ENCODE measurements around the gene NFAT5.

NFAT5 gene

DNA sequence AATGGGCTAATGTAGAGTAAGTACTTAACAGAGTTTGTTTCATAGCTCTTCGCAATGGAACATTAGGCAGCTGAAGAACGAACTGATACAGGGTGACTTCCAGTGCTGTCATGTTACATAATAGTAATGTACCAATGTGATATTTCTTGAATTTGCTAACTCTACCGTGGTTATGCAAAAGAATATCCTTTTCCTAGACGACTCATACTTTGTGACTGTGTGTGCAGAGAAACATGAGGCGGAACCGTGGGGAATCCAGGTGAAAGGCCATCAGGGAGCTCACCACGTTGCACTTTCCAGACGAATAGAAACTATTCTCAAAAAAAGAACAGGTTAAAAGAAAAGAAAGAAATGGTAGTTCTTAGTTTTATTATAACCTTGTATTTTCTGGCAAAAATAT, 175.8 kb downstream of the NFAT5 start:
- no peak for DNase-seq (ENCODE audit: low spot score)

DNA sequence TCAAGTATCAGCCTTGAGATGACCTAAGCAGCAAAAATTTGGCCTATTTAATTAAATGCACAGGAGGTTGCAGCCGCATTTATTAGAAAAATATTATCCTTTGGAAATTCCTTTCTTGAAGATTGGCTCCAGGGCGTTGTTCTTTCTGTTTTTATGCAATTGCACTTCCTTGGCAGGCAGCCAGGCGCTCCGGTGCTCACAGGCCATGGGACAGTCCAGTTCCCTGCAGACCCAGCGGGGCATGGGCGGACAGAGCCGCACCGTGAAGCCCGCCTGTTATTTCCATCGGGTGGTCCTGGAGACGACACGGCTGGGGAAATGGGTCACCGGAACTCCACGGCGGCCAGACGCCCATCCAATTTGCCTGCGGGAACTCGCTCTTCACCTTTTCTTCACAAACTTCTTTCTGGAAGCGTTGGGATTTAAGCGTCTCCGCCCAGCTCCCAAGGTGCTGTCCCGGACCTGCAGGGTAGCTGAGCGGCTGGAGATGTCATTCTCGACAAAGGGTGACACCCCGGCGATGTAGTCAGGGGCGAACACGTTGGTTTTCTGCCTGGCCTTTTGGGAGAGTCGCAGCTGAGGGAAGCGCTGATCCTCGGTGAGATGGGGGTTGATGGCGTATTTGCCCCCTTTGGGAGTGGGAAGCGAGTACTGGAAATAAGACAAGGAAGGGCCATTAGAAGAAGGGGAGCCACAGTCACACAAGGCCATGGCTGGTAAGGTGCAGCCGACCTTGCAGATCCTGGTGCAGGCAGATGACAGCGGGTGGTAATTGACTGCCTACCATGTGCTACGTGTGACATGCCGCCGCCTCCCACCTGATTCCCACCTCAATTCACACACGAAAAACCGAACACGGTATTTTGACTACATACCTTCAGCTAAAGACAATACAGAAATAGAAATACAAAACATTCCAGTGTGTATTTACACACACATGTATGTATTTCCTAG, 176.5 kb downstream of the NFAT5 start:
- no peak for DNase-seq (ENCODE audit: low spot score)

DNA sequence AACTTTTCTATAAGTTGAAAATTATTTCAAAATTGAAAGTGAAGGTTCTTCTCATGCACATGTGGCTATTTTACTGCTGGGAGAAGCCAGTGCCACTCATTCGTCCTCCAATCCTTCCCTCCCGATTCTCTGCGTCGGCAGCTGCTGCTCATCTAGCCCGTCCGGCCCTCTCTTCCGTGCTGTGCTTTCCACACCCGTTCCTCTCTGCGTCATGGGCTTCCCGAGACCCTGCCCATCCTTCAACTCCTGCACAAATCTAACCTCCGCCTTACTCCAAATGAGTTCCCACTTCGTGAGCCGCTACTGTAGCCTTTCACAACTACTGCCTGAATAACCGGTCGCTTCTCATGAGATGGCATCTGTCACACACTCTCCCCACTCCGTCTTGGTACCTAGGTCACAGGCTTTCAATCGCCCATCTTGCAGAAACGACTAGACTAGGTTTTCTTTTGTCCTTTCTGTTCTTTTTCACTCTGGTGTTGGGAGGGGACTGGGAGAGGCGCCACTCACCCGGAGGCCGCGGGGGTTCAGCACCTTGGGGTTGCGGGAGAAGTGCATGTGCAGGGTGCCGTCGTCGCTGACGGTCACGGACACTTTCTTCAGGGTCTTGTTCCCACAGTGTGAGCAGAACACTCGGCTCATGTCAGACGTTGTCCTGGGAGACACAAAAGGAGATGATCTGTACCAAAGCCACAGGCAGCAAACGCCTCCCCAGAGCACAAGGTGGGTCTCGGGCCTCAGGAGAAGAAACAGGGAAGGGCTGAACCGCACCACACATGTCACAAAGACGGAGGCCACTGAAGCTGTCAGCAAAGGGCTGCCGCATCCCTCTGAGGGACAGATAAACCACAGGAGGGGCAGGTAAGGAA, 178.8 kb downstream of the NFAT5 start:
- no peak for DNase-seq (ENCODE audit: low spot score)

DNA sequence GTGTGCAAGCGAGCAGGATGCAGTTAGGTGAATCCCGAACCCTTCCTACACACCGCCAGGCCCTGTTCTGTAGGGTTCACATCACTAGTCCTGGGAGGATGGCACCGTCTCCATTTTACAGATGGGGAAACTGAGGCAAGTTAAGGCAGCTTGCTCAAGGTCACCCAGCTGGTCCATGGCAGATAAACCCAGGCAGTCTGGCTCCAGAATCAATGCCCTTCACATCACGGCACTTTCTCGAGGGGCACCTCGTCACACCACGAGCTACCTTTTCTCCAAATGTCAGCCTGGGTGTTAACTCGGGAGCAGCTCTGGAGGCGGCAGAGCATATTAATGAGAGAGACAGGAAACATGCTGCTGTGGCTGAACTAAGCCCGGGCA, 179.5 kb downstream of the NFAT5 start:
- no peak for DNase-seq (ENCODE audit: low spot score)

DNA sequence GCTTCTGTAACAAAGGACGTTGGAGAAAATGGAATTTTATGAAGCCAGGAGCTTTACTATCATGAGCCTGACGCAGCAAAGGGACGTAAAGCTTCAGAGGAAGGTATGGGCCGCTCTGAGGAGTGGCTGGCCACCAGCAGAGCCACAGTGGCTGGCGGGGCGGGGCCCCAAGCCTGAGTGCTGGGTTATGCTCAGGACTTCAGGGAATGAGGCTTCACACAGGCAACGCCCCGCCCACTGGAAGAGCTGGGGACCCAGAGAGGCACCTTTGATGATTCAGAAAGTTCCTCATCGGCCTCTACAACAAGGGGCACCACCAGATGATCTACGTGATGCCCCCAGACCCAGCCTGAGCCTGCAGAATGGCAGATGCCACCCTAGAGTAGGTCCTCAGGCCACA, 180.2 kb downstream of the NFAT5 start:
- no peak for DNase-seq (ENCODE audit: low spot score)

DNA sequence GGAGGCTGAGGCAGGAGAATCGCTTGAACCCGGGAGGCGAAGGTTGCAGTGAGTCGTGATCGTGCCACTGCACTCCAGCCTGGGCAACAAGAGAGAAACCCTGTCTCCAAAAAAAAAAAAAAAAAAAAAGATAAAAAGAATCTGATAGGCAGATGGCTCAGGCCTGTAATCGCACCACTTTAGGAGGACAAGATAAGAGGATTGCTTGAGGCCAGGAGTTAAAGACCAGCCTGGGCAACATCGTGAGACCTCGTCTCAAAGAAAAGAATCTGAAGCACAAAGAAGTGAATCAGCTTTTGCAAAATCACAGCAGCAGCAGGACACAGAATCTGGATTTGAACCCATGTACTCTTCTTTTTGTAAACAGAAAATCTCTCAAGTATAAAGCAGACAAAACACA, 181.3 kb downstream of the NFAT5 start:
- no peak for DNase-seq (ENCODE audit: low spot score)

DNA sequence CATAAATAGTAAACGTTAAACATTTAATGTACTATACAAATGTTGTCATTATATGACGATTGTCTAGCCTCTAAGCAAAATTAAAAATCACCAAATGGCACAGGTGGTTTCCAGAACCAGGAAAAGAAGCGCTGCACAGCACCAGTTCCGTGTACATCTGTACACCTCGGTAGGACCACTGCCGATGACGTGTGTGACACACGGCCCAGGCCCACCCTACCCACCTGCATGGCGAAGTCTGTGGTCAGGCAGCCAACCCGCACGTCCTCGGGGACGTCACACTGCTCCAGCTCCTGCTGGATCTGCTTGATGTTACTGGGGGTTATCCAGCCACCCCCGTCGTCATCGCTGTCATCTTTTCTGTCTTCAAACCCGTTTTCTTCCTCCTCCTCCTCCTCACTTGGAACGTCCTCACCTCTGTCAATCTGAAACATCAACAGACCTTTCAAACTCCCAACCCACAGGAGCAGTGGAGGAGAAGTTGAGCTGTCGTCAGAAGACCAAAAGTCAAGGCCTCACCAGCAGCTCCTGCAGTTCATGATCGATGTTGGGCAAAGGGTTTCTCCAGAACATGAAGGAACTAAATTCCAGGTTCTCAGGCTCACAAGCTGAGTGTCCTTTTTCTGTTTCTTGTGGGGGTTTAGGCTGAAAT, 183.1 kb downstream of the NFAT5 start:
- DNase-seq (ENCODE audit: low spot score) = no peak

DNA sequence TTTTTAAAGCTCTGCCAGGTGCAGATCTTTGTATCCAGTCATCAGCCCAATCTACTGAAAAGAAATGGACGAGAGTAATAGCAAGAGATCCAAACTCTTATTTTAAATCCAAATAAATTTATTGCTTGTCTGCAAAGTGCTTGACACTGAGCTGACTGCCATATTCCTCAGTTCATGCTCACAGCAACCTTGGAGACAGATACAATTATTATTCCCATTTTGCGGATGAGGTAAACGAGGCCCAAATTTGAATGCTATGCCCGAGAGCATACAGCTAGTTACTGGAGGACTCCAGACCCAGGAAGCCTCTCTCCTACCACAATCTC, 188.3 kb downstream of the NFAT5 start:
- DNase-seq (ENCODE audit: low spot score) = no peak
